ENCODE measurements around the gene LYSMD1.
"Not testable (repeated sequence)": the region's sequence is repeated elsewhere in the genome, so short reads cannot be mapped to it uniquely, and the experiment has no call there.

Gene LYSMD1, protein sequence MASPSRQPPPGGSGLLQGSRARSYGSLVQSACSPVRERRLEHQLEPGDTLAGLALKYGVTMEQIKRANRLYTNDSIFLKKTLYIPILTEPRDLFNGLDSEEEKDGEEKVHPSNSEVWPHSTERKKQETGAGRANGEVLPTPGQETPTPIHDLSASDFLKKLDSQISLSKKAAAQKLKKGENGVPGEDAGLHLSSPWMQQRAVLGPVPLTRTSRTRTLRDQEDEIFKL

DNA sequence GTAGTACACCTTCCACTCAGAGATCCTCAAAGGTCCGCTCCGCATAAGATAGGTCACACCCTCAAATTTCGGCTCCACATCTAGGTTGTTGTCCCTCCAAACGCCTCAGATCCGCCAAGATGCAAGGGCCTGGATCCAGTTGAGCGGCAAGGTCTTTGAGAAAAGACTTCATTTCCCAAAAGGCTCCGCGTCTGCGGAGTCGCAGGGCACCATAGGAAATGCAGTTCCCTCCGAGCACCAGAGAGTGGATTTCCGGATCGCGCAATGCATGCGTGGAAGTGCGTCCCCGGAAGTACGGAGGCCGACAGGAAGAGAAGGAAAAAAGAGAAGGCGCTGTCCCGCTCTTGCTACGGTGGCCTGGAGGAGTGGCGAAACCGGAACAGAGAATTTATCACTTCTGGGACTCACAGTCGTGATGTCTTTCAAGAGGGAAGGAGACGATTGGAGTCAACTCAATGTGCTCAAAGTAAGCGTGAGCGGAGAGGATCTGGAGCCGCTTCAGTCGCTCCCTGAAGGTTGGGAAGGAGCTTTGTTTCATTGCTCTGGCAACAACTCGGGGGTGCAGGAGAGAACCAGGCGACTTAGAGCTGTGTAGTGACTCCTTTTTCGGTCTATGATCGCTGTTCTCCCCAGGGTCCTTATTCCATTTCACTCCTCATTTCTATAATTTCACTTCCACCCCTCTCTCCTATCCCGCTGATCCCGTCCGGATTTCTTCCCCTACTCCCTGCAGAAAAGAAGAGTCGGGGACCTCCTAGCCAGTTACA lies at the start of gene LYSMD1, which contains the start of gene SCNM1:
Gene LYSMD1, minus strand, starts transcription at position 165 of the 767 bp plus-strand sequence. CDS start 644 bp downstream, outside the sequence.
Gene SCNM1, plus strand, starts transcription at position 407 of the 767 bp plus-strand sequence. Its CDS starts 9 bp downstream, at position 416.
- DNase-seq, result peak; percentile 99

DNA sequence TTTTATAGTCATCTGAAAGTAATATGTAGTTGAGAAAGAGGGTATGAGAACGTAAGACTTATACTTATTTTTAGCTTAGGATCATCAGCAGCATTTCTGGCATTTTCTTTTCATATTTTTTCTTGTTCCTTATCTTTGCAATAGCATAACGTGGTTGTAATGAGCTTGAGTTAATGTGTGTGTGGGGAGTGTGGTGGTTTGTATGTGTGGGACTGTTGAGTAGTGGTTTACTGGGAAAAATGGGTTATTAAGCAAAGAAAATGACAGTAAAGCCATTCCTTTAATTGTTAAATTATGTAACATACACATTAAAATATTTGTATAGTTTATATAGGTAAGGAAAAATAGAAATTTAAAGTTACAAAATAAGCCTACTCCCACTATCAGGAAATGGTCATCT lies 47.9 kb upstream of the LYSMD1 start:
- no peak for DNase-seq

DNA sequence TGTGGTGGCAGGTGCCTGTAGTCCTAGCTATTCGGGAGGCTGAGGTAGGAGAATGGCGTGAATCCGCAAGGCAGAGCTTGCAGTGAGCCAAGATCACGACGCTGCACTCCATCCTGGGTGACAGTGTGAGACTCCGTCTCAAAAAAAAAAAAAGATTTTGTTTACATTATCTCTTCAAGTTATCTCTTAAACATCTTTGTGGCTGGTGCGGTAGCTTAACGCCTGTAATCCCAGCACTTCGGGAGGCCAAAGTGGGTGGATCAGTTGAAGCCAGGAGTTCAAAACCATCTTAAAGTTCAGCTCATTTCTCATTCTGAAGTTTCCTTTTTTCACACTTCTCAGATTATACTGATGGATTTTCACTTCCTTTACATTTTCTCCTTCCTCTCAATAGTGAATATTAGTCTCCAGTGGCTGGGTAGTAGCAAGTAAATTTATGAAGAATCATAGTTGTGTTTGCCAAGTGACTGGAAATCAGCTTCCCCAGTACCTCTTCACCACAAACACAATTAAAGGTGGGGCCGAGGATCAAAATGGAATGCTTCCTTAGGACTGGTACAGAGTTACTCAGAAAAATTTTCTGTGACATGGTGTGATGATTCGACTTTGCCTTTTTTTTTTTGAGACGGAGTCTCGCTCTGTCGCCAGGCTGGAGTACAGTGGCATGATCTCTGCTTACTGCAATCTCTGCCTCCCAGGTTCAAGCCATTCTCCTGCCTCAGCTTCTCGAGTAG lies 46.4 kb upstream of the LYSMD1 start:
- DNase-seq, result no peak

DNA sequence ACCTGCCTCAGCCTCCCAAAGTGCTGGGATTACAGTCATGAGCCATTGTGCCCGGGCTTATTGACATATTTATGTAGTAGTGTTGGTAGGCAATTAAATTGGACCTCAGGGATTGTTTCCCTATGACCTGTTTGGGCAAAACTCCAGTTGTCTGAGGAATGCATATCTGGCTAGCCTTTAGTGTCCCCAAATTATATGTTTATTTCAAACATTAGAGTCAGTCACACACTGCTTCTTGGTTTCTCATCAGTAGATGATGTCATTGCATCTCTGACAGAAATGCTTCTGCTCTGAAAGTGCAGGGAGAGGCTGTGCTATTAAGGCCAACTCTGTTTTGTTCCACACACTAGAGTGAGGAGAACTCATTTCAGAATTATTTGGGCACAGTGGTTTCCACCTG lies 45.1 kb upstream of the LYSMD1 start:
- DNase-seq, result peak; percentile 80

DNA sequence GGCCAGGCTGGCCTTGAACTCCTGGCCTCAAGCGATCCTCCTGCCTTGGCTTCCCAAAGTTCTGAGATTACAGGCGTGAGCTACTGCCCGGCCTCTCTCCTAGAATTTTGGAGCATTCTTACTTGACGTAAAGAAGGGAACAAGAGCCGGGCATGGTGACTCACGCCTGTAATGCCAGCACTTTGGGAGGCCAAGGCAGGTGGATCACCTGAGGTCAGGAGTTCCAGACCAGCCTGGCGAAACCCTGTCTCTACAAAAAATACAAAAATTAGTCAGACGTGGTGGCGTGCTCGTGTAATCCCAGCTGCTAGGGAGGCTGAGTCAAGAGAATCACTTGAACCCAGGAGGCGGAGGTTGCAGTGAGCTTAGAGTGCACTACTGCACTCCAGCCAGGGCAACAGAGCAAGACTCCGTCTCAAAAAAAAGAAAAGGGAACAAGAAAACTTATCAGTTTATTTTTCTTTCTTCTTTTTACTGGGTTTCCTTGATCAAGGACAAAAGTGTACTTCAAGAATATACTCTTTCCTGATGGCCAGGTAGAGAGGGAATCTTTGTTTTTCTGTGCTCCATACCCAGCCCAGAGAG lies 39.8 kb upstream of the LYSMD1 start:
- DNase-seq, result not testable (repeated sequence)

DNA sequence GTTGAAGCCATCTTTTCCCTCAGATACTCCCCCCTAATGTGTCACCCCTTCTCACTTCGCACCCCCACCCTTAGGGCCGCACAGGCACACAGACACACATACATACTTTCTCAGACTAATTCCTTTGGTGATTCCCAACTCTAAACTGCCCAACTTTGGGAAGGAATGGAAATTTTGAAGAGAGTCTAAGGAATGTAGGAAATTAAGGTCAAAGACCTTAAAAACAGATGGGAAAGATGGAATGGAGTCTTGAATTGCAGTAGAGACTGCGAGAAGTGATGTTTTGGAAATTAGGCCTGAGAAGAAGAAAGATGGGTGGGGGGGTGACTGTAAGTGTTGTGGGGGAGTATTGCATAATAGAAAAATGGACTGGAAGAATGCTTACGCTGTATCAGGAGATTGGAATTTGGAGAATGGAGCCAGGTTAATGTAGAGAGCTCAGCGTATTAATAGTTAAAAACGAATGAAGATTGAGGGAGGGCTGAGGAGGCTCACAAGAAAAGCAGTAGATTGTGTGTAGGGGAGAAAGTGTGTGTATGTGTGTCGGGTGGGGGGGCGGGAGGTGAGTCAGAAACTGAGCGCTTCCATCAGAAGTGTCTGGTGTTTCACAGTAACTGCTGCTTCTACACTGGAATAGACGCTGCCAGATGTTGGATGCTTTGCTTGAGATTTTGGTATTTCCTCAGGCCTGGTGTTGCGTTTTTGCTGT lies 34.3 kb upstream of the LYSMD1 start:
- peak; percentile 96 for DNase-seq

DNA sequence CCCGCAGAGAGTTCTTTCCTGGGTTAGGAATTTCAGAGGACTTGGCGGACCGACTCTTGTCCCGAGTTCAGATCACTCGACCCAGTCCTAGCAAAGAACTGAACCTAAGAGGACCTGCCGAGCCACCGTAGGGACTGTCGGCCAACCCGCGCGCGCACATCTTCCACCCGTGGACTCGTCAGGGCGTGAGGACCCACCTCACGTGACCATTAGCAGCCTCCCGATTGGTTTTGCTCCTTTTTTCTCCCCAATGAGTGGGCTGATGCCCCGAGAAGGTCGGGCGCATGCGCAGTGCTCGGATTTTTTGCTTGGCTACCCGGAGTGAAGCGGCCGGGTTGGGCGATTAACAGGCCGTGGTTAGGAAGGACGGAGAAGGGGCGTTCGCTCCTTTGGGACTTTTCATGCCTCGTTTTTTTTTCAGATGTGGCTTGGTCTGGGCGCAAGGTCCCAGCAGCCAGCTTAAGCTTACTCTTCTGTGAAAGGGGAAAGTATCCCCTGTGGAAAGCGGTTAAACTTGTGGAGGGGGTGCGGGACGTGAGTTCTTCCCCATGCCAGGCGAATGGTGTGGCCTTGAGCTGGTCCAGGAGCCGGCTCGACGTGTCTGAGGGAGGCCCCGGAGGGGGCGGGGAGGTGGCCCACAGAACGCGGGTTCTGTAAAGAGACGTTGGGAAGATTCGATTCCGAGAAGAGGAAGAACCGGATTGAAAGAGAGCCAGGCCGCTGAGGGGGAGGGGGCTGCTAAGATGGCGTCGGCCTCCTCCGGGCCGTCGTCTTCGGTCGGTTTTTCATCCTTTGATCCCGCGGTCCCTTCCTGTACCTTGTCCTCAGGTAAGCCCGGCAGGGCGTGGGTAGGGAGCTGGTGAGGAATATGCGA lies 32.8 kb upstream of the LYSMD1 start, which contains the start of gene PIP5K1A:
Gene PIP5K1A, plus strand, starts transcription at position 299 of the 874 bp plus-strand sequence. Its CDS starts 445 bp downstream, at position 744.
- peak; percentile 98 for DNase-seq

DNA sequence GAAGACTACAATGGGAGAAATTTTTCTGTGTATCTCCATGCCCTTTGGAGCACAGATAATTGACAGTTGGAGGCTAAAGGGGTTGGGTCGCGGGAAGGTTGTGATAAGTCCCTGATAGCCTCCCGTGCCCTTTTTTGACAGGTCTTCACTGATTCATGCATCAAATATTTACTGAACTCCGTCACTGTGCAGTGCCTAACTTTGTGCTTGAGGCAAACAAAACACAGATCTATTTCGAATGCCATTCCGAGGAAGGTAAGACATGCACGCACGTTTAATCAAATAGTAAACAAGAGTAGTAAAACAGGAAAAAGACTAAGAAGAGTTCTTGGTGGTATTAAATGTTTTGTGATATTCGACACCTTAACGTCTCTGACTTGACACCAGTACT lies 32.2 kb upstream of the LYSMD1 start:
- no peak for DNase-seq

DNA sequence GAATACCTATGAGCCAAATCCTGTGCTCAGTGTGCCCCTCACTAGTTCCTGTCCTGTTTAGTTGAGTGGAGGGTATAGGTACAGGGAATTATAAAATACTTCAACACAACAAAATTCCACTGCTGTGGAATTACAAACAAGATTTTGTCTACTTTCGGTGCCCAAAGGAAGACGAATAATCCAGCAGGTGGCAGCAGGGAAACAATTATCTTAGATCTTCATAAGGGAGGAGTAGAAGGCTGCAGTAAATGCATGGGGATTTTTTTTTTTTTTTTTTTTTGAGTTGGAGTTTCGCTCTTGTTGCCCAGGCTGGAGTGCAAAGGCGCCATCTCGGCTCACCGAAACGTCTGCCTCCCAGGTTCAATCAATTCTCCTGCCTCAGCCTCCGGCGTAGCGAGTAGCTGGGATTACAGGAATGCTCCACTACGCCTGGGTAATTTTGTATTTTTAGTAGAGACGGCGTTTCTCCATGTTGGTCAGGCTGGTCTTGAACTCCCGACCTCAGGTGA lies 30.6 kb upstream of the LYSMD1 start:
- DNase-seq, result peak; percentile 90

DNA sequence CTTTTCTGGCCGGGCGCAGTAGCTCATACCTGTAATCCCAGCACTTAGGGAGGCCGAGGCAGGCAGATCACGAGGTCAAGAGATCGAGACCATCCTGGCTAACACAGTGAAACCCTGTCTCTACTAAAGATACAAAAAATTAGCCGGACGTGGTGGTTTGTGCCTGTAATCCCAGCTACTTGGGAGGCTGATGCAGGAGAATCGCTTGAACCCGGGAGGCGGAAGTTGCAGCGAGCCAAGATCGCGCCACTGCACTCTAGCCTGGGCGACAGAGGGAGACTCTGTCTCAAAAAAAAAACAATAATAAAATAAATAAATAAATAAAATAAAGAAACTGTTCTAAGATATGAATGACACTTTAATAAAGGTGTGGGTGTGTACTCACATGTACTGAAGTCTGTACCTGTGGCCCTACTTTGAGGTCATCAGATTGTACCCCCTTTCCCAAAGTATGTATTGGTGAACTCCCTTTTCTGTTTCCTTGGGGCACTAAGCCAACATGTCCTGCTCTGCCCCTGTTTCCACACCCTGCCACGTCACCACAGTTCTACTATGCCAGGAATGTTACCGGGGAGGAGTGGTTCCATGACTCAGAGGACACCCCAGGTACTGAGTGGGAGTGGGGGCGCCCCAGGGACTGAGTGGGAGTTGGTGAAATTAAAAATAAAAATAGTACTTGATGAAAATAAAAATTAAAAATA lies 29.3 kb upstream of the LYSMD1 start:
- DNase-seq, result peak; percentile 97

DNA sequence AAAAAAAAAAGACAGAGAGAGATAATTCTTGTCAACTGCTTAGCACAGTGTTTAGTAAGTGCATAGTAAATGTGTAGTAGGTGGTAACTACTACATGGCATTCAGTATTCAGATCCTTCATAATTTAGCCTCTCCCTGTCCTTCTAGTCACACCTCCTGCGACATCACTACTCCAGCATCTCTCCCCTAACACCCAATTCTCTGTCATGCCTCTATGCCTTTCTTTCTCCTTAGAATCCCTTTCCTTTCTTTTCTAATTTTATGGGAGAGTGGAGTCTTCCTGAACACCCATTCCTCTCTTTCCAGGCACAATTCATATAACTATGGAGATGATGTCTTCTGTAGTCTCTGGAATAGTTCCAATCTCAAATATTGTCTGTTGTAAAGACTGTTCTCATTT lies 28.2 kb upstream of the LYSMD1 start:
- peak; percentile 25 for DNase-seq

DNA sequence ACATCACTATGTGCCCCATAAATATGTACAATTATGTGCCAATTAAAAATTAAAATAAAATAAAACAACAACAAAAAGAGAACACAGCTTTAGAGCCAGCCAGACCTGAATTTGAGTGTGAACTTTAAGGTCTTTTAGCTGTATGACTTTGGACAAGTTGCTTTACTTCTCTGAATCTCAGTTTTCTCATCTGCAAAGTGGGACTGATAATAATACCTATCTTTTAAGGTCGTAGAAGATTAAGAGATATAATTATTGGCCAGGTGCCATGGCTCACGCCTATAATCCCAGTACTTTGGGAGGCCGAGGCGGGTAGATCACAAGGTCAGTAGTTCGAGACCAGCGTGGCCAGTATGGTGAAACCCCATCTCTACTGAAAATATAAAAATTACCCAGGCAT lies 27.6 kb upstream of the LYSMD1 start:
- no peak for DNase-seq

DNA sequence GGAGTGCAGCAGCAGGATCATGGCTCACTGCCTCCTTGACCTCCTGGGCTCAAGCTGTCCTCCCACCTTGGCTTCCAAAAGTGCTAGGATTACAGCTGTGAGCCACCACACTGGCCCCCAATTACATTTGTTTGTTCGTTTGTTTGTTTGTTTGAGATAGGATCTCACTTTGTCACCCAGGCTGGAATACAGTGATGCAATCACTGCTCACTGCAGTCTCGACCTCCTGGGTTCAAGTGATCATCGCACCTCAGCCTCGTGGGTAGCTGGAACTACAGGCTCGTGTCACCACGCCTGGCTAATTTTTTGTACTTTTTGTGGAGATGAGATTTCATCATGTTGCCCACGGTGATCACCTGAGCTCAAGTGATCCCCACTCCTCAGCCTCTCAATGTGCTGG lies 26.3 kb upstream of the LYSMD1 start:
- no peak for DNase-seq

DNA sequence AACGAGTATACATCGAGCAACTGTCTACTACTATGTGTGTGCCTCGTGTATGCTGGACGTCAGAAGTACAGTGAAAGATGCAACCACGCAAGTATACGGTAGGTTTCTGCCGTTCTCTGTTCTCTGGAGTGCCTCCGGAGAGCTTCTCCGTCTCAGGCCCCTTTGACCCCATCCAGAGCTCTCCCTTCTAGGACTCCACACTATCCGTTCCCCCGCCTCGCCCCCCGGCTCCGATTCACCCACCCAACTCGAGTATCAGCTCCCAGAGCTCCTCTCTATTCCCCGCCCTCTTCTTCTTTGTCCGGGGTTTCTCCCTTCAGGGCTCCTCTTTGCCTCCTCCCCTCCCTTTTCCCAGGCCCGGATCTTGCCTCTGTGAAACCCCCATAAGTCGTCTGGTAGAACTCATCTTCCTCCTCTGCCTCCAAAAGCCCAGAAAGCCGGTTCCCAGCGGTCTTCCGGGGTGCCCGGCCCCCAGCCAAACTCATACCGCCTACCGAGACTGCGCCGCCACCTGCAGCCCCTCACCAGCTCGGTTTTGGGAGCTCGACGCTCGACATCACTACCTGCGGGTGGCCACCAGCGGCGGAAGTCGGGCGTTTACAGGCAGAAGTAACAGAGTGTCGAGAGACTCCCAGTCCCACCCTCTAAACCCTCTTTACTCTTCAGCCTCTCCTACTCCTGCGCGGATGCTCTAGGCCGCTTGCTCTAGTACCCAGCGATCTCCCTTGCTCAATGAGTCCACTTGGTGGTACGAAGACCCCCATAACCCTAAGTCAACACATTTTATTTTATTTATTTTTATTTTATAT lies 24.1 kb upstream of the LYSMD1 start, which contains the start of gene VPS72:
Gene VPS72, minus strand, starts transcription at position 561 of the 809 bp plus-strand sequence. Its CDS starts 76 bp downstream, at position 485.
- DNase-seq, result peak; percentile 91

DNA sequence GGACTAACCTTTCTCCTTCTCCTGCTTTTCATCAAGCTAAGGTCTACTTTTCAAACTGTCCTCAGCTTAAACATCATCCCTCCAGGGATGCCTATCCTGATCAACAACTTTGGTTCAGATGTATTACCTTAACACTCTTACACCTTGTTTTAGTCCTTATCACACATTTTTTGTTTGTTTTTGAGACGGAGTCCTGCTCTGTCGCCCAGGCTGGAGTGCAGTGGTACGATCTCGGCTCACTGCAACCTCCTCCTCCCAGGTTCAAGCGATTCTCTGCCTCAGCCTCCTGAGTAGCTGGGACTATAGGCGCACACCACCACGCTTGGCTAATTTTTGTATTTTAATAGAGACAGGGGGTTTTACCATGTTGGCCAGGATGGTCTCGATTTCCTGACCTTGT lies 23.0 kb upstream of the LYSMD1 start:
- DNase-seq, result not testable (repeated sequence)

DNA sequence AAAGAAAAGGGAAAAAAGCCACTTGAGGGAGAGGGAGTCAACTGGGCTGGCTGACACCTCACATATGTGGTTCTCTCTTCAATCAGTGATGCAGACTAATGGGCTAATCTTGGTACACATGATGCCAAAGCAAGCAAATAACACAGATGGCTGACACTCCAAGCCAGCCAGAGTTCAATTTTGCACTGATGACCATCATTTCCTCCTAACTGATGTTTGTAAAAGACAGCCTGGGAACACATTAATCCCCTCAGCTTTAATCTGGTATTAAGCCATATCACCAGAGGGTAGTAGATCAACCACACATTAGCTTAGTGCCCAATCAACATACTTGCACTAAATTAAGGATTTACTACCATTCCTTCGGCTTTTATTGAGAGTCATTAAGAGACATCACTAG lies 21.5 kb upstream of the LYSMD1 start:
- DNase-seq, result no peak

DNA sequence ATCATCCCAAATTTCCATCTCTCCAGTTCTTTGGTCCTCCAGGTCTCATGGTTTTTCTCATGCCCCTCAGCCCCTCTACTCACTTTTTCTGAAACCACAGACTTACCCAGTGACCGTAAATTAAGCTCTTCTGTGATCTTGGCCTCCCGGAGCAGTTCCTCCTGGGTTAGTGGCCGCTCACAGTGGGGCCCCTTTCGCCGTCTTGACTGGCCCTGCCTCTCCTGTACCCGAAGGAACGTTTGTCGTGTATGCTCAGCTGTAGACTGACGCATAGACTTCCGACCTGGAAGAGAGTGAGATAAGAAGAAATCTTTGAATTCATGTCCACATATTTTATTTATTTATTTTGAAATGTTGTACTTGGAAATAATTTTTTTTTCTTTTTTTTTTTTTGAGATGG lies 18.5 kb upstream of the LYSMD1 start:
- DNase-seq, result no peak

DNA sequence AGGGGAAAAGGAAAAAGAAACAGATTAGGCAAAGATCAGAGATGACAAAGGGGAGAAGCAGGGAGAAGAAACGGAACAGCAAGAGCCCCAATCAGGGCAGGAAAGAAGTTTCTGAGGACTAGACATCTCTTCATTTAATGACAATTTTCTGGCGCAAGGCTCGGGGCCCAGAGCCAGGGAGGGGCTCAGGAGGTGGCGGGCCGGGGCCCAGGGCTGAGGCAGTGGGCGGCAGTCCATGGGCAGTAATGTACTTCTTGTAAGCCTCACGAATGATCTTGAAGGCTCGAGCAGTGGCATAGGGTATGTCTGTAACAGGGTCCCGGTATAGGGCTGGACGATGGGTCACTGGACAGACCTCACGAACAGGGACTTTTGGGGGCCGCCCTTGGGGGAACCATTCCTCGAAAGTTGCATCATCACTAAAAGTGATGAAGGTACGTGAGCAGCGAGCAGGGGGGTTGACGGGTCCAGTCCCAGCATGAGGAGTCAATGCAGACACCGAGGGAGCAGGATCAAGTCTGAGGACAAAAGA lies 10.9 kb upstream of the LYSMD1 start:
- DNase-seq, result no peak

DNA sequence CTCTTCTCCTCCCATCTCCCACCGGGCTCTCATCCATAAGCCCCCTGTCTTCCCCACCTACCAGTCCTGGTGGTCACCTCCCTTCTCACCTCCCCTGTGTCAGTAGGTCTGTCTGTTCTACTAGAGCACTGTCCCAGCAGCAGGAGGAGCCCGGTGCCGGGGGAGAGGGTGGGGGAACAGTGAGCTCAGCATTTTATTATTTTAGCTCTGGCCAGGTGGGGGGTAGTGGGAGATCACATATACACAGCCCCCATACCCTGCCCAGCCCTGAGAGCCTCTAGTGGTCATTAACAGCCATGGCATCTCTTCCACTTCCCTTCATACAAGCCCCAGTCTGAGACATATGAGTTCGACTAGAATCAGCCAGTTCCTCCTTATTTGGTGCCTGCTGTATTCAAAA lies 10.2 kb upstream of the LYSMD1 start, which contains the start of gene TMOD4:
Gene TMOD4, minus strand, starts transcription at position 119 of the 400 bp plus-strand sequence. CDS start 1,106 bp downstream, outside the sequence.
- DNase-seq, result no peak

All from EL (cell line).